Lung (tissue), 13 donors: ENCODE data around the gene KRTAP19-6. TPM values are rescaled to one million over a fixed set of nuclear protein-coding genes. Genes with fewer than 3 reads are reported as not detected.

ENCODE experiments used
- ATAC-seq: fragments of 200-7000 bp; cut with Tn5 transposase; one replicate; pipeline ENCODE4 v1.9.1; 2020; ENCODE audit warnings: moderate number of reproducible peaks; ENCODE audit not compliant: insufficient read depth, low FRiP score
- DNase-seq, 3 donors: peaks; one replicate each; pipeline ENCODE4 v3.0.0-alpha.2; 2013 to 2017
- H3K27ac ChIP-seq, 2 donors: one replicate each; pipeline ENCODE4 v1.5.1; 2013; ENCODE audit warnings: mild to moderate bottlenecking in 2 of 2, moderate library complexity in 2 of 2, control low read depth in 1 of 2, inconsistent platforms in 1 of 2, low read depth in 1 of 2, low read length in 1 of 2
- H3K27me3 ChIP-seq, 3 donors: one replicate each; pipeline ENCODE4 v1.5.1; 2013; ENCODE audit warnings: low read length in 2 of 3; ENCODE audit not compliant: control insufficient read depth in 3 of 3, insufficient read depth in 3 of 3
- H3K36me3 ChIP-seq, 4 donors: one replicate each; pipeline ENCODE4 v1.5.1; 2013; ENCODE audit warnings: low read length in 4 of 4, mild to moderate bottlenecking in 1 of 4, moderate library complexity in 1 of 4; ENCODE audit not compliant: control insufficient read depth in 4 of 4, insufficient read depth in 4 of 4
- H3K4me1 ChIP-seq, 5 donors: one replicate each; pipeline ENCODE4 v1.5.1; 2013; ENCODE audit warnings: low read length in 5 of 5, mild to moderate bottlenecking in 2 of 5, moderate library complexity in 1 of 5; ENCODE audit not compliant: control insufficient read depth in 5 of 5, insufficient read depth in 5 of 5
- H3K4me3 ChIP-seq: one replicate; pipeline ENCODE4 v1.5.1; 2013; ENCODE audit warnings: mild to moderate bottlenecking, control low read depth, moderate library complexity
- H3K9ac ChIP-seq, 2 donors: one replicate each; pipeline ENCODE4 v1.5.1; 2013; ENCODE audit warnings: low read length in 2 of 2, control low read depth in 1 of 2; ENCODE audit not compliant: insufficient read depth in 1 of 2
- H3K9me3 ChIP-seq, 4 donors: one replicate each; pipeline ENCODE4 v1.5.1; 2013; ENCODE audit warnings: low read length in 3 of 4, mild to moderate bottlenecking in 1 of 4, moderate library complexity in 1 of 4; ENCODE audit not compliant: control insufficient read depth in 4 of 4, insufficient read depth in 3 of 4
- WGBS, 2 donors: extraction: QIAGEN DNeasy Blood & Tissue Kit; methylation state at CpG; one replicate each; pipeline ENCODE4 v1.1.7; 2013; 5-methylcytosine and 5-hydroxymethylcytosine counted together
- polyA plus RNA-seq, 2 donors: library from polyadenylated mRNA; stranded (reverse); fragments of 200-250 nt; gene quantifications; one replicate each; pipeline ENCODE4 v1.2.1, GENCODE V29; 2013
- small RNA-seq: library from RNA; depleted of rRNA; stranded (forward); fragments of <200 nt; gene quantifications from one replicate; pipeline ENCODE3, GENCODE V24; 2014; ENCODE audit warnings: low replicate concordance
- total RNA-seq, 2 donors: library from RNA; depleted of rRNA in 1 of 2; stranded (reverse); fragments of >200 nt in 1 of 2; gene quantifications; one replicate each; pipeline ENCODE4 v1.2.1, GENCODE V29; 2014 to 2021
- TF ChIP-seq, protein P1 (sequence below): IDR thresholded peaks from 2 replicates; pipeline ENCODE4 v1.5.1; 2012; ENCODE audit warnings: mild to moderate bottlenecking; ENCODE audit errors: control extremely low read depth, extremely low read depth
- donor health status: control.
- donor health status: control.
- donor health status: Bipolar disorder and iron deficiency.
- donor health status: healthy.
- donor health status: DM: yes; HTN: yes; CAD: no.

The KRTAP19-6 gene
- total and polyA plus RNA-seq, 4 donors = not detected

- ATAC-seq (no peak), DNase-seq (no peak)
- H3K4me1 ChIP-seq = no peaks in the 10 kb centered on the region
- 83 to 89% methylated on average over 6 of the region's 6 CpGs for WGBS, 2 donors
- no peak within 1 kb of the TSS for H3K9ac ChIP-seq
- H3K27me3 ChIP-seq = no peaks in the 10 kb centered on the region
- TF ChIP-seq, protein P1, sequence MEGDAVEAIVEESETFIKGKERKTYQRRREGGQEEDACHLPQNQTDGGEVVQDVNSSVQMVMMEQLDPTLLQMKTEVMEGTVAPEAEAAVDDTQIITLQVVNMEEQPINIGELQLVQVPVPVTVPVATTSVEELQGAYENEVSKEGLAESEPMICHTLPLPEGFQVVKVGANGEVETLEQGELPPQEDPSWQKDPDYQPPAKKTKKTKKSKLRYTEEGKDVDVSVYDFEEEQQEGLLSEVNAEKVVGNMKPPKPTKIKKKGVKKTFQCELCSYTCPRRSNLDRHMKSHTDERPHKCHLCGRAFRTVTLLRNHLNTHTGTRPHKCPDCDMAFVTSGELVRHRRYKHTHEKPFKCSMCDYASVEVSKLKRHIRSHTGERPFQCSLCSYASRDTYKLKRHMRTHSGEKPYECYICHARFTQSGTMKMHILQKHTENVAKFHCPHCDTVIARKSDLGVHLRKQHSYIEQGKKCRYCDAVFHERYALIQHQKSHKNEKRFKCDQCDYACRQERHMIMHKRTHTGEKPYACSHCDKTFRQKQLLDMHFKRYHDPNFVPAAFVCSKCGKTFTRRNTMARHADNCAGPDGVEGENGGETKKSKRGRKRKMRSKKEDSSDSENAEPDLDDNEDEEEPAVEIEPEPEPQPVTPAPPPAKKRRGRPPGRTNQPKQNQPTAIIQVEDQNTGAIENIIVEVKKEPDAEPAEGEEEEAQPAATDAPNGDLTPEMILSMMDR = no peak
- no peak within 1 kb of the TSS for H3K27ac ChIP-seq
- no peaks in the 10 kb centered on the region for H3K9me3 ChIP-seq
- H3K36me3 ChIP-seq = no peaks in the 10 kb centered on the region
- no peak within 1 kb of the TSS for H3K4me3 ChIP-seq
Observed at GRCh38 chr21:30502041-30502440, 39.6 kb downstream of the KRTAP19-6 start, which contains the start of gene KRTAP19-5. Gene KRTAP19-5, minus strand, starts transcription at chr21:30502141. Its CDS starts 51 bp downstream, at chr21:30502090.

DNA sequence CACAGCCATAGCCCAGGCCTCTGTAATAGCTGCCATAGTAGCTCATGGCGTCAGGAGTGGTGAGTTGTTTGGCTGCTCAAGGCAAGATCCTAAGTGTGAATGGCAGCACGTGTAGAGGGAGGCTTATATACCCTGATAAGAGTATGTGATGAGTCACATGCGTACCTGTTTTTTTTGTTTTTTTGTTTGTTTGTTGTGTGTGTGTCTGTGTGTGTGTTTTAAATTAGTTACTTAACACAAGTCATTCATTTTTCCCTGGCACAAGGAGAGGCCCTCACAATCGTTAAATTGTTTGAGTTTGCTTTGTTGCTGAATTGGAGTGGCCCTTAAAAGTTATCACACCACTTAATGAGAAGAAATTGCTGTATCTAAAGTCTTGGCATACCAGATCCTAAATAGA is 44.6 kb downstream of the KRTAP19-6 start, which contains the start of gene KRTAP19-4:
Gene KRTAP19-4, minus strand, starts transcription at position 101 of the 400 bp plus-strand sequence. Its CDS starts 55 bp downstream, at position 46.
- DNase-seq = peak in 1 of 3 donors; percentile 1
- H3K36me3 ChIP-seq = no peaks in the 10 kb centered on the region
- TF ChIP-seq, protein P1 = no peak
- H3K4me1 ChIP-seq = no peaks in the 10 kb centered on the region
- WGBS, 2 donors = 70 to 77% methylated on average over 4 of the region's 4 CpGs
- H3K9me3 ChIP-seq = no peaks in the 10 kb centered on the region
- H3K27ac ChIP-seq = no peak within 1 kb of the TSS
- no peaks in the 10 kb centered on the region for H3K27me3 ChIP-seq
- no peak within 1 kb of the TSS for H3K4me3 ChIP-seq
- no peak for ATAC-seq
- no peak within 1 kb of the TSS for H3K9ac ChIP-seq

GRCh38 chr21:30491963-30492428 is 49.7 kb downstream of the KRTAP19-6 start, which contains the start of gene KRTAP19-3:
Gene KRTAP19-3, minus strand, starts transcription at chr21:30492013. Its CDS starts 56 bp downstream, at chr21:30491957.
- no peak within 1 kb of the TSS for H3K27ac ChIP-seq
- H3K4me3 ChIP-seq = no peak within 1 kb of the TSS
- WGBS, 2 donors = 67 to 81% methylated on average over 2 of the region's 2 CpGs
- no peaks in the 10 kb centered on the region for H3K27me3 ChIP-seq
- DNase-seq (no peak), ATAC-seq (no peak)
- TF ChIP-seq, protein P1 = no peak
- peaks cover 0 to 2% (median 0%) of the 10 kb centered on the region in 4 donors for H3K9me3 ChIP-seq
- no peaks in the 10 kb centered on the region for H3K4me1 ChIP-seq
- H3K9ac ChIP-seq = no peak within 1 kb of the TSS
- no peaks in the 10 kb centered on the region for H3K36me3 ChIP-seq

Small RNAs within 50 kb of the gene (small RNA-seq; reads per million reads assigned to genes)
- gene AP000567.1 (not detected), gene KRTAP19-10P (not detected), gene KRTAP19-11P (not detected), gene KRTAP19-9P (not detected), gene KRTAP22-2 (not detected)

Other genes starting within 250 kb of the KRTAP19-6 start
- not detected for gene KRTAP26-1, start 221.5 kb downstream of the KRTAP19-6 start, total RNA-seq
- not detected for gene KRTAP26-1, start 221.5 kb downstream of the KRTAP19-6 start, polyA plus RNA-seq
- gene KRTAP27-1, start 204.2 kb downstream of the KRTAP19-6 start, total RNA-seq = not detected
- not detected for gene KRTAP27-1, start 204.2 kb downstream of the KRTAP19-6 start, polyA plus RNA-seq
- gene KRTAP23-1, start 193.3 kb downstream of the KRTAP19-6 start, total RNA-seq = not detected
- not detected for gene KRTAP23-1, start 193.3 kb downstream of the KRTAP19-6 start, polyA plus RNA-seq
- gene KRTAP13-2, start 169.6 kb downstream of the KRTAP19-6 start, total RNA-seq = not detected
- not detected for gene KRTAP13-2, start 169.6 kb downstream of the KRTAP19-6 start, polyA plus RNA-seq
- not detected for gene KRTAP13-1, start 145.8 kb downstream of the KRTAP19-6 start, total RNA-seq
- not detected for gene KRTAP13-1, start 145.8 kb downstream of the KRTAP19-6 start, polyA plus RNA-seq
- not detected for gene KRTAP13-3, start 115.9 kb downstream of the KRTAP19-6 start, total RNA-seq
- not detected for gene KRTAP13-3, start 115.9 kb downstream of the KRTAP19-6 start, polyA plus RNA-seq
- gene KRTAP13-4, start 111.6 kb downstream of the KRTAP19-6 start, total RNA-seq = not detected
- gene KRTAP13-4, start 111.6 kb downstream of the KRTAP19-6 start, polyA plus RNA-seq = not detected
- gene KRTAP15-1, start 101.6 kb downstream of the KRTAP19-6 start, total RNA-seq = not detected
- gene KRTAP15-1, start 101.6 kb downstream of the KRTAP19-6 start, polyA plus RNA-seq = not detected
- not detected for gene KRTAP19-1, start 61.5 kb downstream of the KRTAP19-6 start, total RNA-seq
- gene KRTAP19-1, start 61.5 kb downstream of the KRTAP19-6 start, polyA plus RNA-seq = not detected
- not detected for gene KRTAP19-2, start 54.4 kb downstream of the KRTAP19-6 start, total RNA-seq
- not detected for gene KRTAP19-2, start 54.4 kb downstream of the KRTAP19-6 start, polyA plus RNA-seq
- not detected for gene KRTAP19-3, start 49.9 kb downstream of the KRTAP19-6 start, total RNA-seq
- gene KRTAP19-3, start 49.9 kb downstream of the KRTAP19-6 start, polyA plus RNA-seq = not detected
- not detected for gene KRTAP19-4, start 44.7 kb downstream of the KRTAP19-6 start, total RNA-seq
- not detected for gene KRTAP19-4, start 44.7 kb downstream of the KRTAP19-6 start, polyA plus RNA-seq
- not detected for gene KRTAP19-5, start 39.7 kb downstream of the KRTAP19-6 start, total RNA-seq
- not detected for gene KRTAP19-5, start 39.7 kb downstream of the KRTAP19-6 start, polyA plus RNA-seq
- not detected for gene KRTAP19-7, start 19.4 kb upstream of the KRTAP19-6 start, total RNA-seq
- gene KRTAP19-7, start 19.4 kb upstream of the KRTAP19-6 start, polyA plus RNA-seq = not detected
- gene KRTAP22-2, start 48.5 kb upstream of the KRTAP19-6 start, total RNA-seq = not detected
- not detected for gene KRTAP22-2, start 48.5 kb upstream of the KRTAP19-6 start, polyA plus RNA-seq
- not detected for gene KRTAP6-3, start 50.6 kb upstream of the KRTAP19-6 start, total RNA-seq
- gene KRTAP6-3, start 50.6 kb upstream of the KRTAP19-6 start, polyA plus RNA-seq = not detected
- not detected for gene KRTAP6-2, start 57.0 kb upstream of the KRTAP19-6 start, total RNA-seq
- not detected for gene KRTAP6-2, start 57.0 kb upstream of the KRTAP19-6 start, polyA plus RNA-seq
- gene KRTAP22-1, start 59.2 kb upstream of the KRTAP19-6 start, total RNA-seq = not detected
- not detected for gene KRTAP22-1, start 59.2 kb upstream of the KRTAP19-6 start, polyA plus RNA-seq
- gene KRTAP6-1, start 72.1 kb upstream of the KRTAP19-6 start, total RNA-seq = not detected
- not detected for gene KRTAP6-1, start 72.1 kb upstream of the KRTAP19-6 start, polyA plus RNA-seq
- not detected for gene KRTAP20-1, start 74.6 kb upstream of the KRTAP19-6 start, total RNA-seq
- not detected for gene KRTAP20-1, start 74.6 kb upstream of the KRTAP19-6 start, polyA plus RNA-seq
- not detected for gene KRTAP20-4, start 78.8 kb upstream of the KRTAP19-6 start, total RNA-seq
- not detected for gene KRTAP20-4, start 78.8 kb upstream of the KRTAP19-6 start, polyA plus RNA-seq
- not detected for gene KRTAP20-2, start 93.3 kb upstream of the KRTAP19-6 start, total RNA-seq
- gene KRTAP20-2, start 93.3 kb upstream of the KRTAP19-6 start, polyA plus RNA-seq = not detected
- not detected for gene KRTAP20-3, start 101.0 kb upstream of the KRTAP19-6 start, total RNA-seq
- not detected for gene KRTAP20-3, start 101.0 kb upstream of the KRTAP19-6 start, polyA plus RNA-seq
- not detected for gene KRTAP21-3, start 176.9 kb upstream of the KRTAP19-6 start, total RNA-seq
- not detected for gene KRTAP21-3, start 176.9 kb upstream of the KRTAP19-6 start, polyA plus RNA-seq
- gene KRTAP21-2, start 205.4 kb upstream of the KRTAP19-6 start, total RNA-seq = not detected
- gene KRTAP21-2, start 205.4 kb upstream of the KRTAP19-6 start, polyA plus RNA-seq = not detected
- gene KRTAP21-1, start 213.6 kb upstream of the KRTAP19-6 start, total RNA-seq = not detected
- not detected for gene KRTAP21-1, start 213.6 kb upstream of the KRTAP19-6 start, polyA plus RNA-seq